Measurements from ENCODE around the gene SLC44A1.

- TF ChIP-seq ZBTB49 (CRISPR knock-in tag; IDR thresholded peaks at IDR 0.05; ENCODE audit: borderline replicate concordance) (no peak), ZNF75D (CRISPR knock-in tag; IDR thresholded peaks at IDR 0.05; ENCODE audit: borderline replicate concordance) (no peak), ZNF747 (CRISPR knock-in tag; IDR thresholded peaks at IDR 0.05; ENCODE audit: borderline replicate concordance) (no peak), ZNF441 (CRISPR knock-in tag; IDR thresholded peaks at IDR 0.05; ENCODE audit: borderline replicate concordance) (no peak), TCF12 (IDR thresholded peaks at IDR 0.05) (no peak), TCF12 (CRISPR knock-in tag; IDR thresholded peaks at IDR 0.05) (no peak)
These were observed 199.7 kb downstream of the SLC44A1 start for GRCh38 chr9:105444130-105444529.
